DND-41 (cell line): ENCODE measurements around the gene SOX6.

Source experiments
- ATAC-seq: fragments of 200-7000 bp; cut with Tn5 transposase; 3 replicates; pipeline ENCODE4 v1.9.1; 2021; ENCODE audit warnings: low read depth; ENCODE audit not compliant: insufficient read depth
- DNase-seq: peaks from one replicate; pipeline ENCODE4 v3.0.0-alpha.2; 2020
- H2AFZ ChIP-seq: 2 replicates; pipeline ENCODE4 v1.6.0; 2012; ENCODE audit warnings: low read depth, low read length
- H3K27ac ChIP-seq: 2 replicates; pipeline ENCODE4 v1.5.1; 2012; ENCODE audit warnings: low read length, inconsistent platforms
- H3K27me3 ChIP-seq: fragments of 200-600 bp; sonication (generic); 2 replicates; pipeline ENCODE4 v1.6.0; 2012; ENCODE audit warnings: low read length, mild to moderate bottlenecking, inconsistent platforms; ENCODE audit not compliant: insufficient read depth, poor library complexity
- H3K36me3 ChIP-seq: 2 replicates; pipeline ENCODE4 v1.5.1; 2012; ENCODE audit warnings: low read length, inconsistent platforms; ENCODE audit not compliant: insufficient read depth
- H3K4me1 ChIP-seq: 2 replicates; pipeline ENCODE4 v1.5.1; 2012; ENCODE audit warnings: mild to moderate bottlenecking, low read length; ENCODE audit not compliant: insufficient read depth
- H3K4me2 ChIP-seq: 2 replicates; pipeline ENCODE4 v1.6.0; 2012; ENCODE audit warnings: mild to moderate bottlenecking, moderate library complexity, low read length, inconsistent platforms; ENCODE audit not compliant: insufficient read depth
- H3K4me3 ChIP-seq, 2 experiments: fragments of 200-600 bp in 1 of 2; shearing (Covaris generic) in 1 of 2; 2 replicates each; pipeline ENCODE4 v1.5.1; 2012 to 2016; ENCODE audit warnings: inconsistent platforms in 2 of 2, low read length in 2 of 2, mild to moderate bottlenecking in 2 of 2, low read depth in 1 of 2, moderate library complexity in 1 of 2
- H3K79me2 ChIP-seq: 2 replicates; pipeline ENCODE4 v1.6.0; 2012; ENCODE audit warnings: low read length, inconsistent platforms; ENCODE audit not compliant: insufficient read depth
- H3K9ac ChIP-seq: 2 replicates; pipeline ENCODE4 v1.6.0; 2012; ENCODE audit warnings: low read depth, mild to moderate bottlenecking, inconsistent platforms, low read length, moderate library complexity
- H3K9me3 ChIP-seq: 2 replicates; pipeline ENCODE4 v1.5.1; 2012; ENCODE audit warnings: low read length, moderate library complexity, mild to moderate bottlenecking, inconsistent platforms; ENCODE audit not compliant: insufficient read depth, severe bottlenecking
- H4K20me1 ChIP-seq: 2 replicates; pipeline ENCODE4 v1.6.0; 2012; ENCODE audit warnings: low read length; ENCODE audit not compliant: insufficient read depth
- EZH2 ChIP-seq: IDR thresholded peaks from 3 replicates; pipeline ENCODE4 v1.6.1; 2012; ENCODE audit warnings: borderline replicate concordance, low read depth, mild to moderate bottlenecking, moderate library complexity, low read length, inconsistent platforms; ENCODE audit not compliant: severe bottlenecking
- TF ChIP-seq, protein P1 (sequence below): IDR thresholded peaks from 2 replicates; pipeline ENCODE4 v1.5.1; 2012; ENCODE audit warnings: borderline replicate concordance, low read length, moderate library complexity, mild to moderate bottlenecking; ENCODE audit not compliant: poor library complexity, severe bottlenecking; ENCODE audit errors: extremely low read depth

SOX6 gene

DNA sequence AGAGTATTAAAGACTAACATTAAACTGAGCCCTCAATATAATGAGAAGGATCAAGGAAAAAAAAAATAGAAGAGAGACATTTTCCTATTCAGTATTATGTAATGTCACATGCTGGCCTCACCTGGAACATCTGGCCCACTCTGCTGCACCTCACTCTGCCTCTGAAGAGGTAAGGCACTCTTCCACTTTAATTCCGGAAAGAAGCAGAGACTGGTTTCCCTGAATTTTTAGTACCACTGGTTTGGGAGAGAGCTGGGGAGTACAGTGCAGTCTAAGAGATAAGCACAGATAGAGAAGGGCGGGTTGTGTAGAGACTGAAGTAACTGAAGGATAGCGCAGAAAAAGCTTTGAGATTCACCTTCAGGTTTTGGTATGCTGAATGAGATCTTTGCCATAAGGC is 178.7 kb downstream of the SOX6 start:
- Histone ChIP-seq H3K4me3 (no peak overlapping the region), H3K9ac (no peak overlapping the region), H2AFZ (no peak overlapping the region), H3K27ac (no peak overlapping the region), H4K20me1 (no peaks in the 10 kb centered on the region), H3K4me1 (no peaks in the 10 kb centered on the region), H3K27me3 (no peaks in the 10 kb centered on the region), H3K4me2 (no peak overlapping the region), H3K36me3 (no peaks in the 10 kb centered on the region), H3K9me3 (no peaks in the 10 kb centered on the region), H3K79me2 (no peaks in the 10 kb centered on the region)
- no peak for ATAC-seq
- no peak for DNase-seq
- TF ChIP-seq EZH2, result no peak
- TF ChIP-seq, protein P1, sequence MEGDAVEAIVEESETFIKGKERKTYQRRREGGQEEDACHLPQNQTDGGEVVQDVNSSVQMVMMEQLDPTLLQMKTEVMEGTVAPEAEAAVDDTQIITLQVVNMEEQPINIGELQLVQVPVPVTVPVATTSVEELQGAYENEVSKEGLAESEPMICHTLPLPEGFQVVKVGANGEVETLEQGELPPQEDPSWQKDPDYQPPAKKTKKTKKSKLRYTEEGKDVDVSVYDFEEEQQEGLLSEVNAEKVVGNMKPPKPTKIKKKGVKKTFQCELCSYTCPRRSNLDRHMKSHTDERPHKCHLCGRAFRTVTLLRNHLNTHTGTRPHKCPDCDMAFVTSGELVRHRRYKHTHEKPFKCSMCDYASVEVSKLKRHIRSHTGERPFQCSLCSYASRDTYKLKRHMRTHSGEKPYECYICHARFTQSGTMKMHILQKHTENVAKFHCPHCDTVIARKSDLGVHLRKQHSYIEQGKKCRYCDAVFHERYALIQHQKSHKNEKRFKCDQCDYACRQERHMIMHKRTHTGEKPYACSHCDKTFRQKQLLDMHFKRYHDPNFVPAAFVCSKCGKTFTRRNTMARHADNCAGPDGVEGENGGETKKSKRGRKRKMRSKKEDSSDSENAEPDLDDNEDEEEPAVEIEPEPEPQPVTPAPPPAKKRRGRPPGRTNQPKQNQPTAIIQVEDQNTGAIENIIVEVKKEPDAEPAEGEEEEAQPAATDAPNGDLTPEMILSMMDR, result no peak

DNA sequence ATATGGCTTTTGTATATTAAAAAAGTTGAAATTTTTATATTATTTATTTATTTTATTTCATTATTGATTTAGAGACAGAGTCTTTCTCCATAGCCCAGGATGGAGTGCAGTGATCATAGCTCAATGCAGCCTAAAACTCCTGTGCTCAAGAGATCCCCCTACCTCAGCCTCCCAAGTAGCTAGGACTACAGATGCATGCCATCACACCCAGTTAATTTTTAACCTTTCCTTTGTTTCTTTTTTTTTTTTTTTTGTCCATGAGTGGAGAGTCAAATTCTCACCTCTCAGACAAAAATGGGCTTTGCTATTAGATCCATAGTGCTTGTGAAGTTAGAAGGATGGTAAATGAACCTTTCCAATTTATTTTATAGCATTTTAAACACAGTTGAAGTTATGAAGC is 182.5 kb downstream of the SOX6 start:
- H3K27ac ChIP-seq, result no peak overlapping the region
- H3K4me2 ChIP-seq, result no peak overlapping the region
- no peak for DNase-seq
- H2AFZ ChIP-seq, result no peak overlapping the region
- H3K27me3 ChIP-seq, result no peaks in the 10 kb centered on the region
- H3K9ac ChIP-seq, result no peak overlapping the region
- H3K36me3 ChIP-seq, result no peaks in the 10 kb centered on the region
- no peaks in the 10 kb centered on the region for H3K79me2 ChIP-seq
- no peaks in the 10 kb centered on the region for H3K4me1 ChIP-seq
- H3K9me3 ChIP-seq, result no peaks in the 10 kb centered on the region
- no peak overlapping the region for H3K4me3 ChIP-seq
- no peak for ATAC-seq
- TF ChIP-seq, protein P1, result no peak
- TF ChIP-seq EZH2, result no peak
- no peaks in the 10 kb centered on the region for H4K20me1 ChIP-seq

GRCh38 chr11:16171882-16172281 is 184.5 kb downstream of the SOX6 start:
- Histone ChIP-seq H3K4me1 (no peaks in the 10 kb centered on the region), H3K9me3 (no peaks in the 10 kb centered on the region), H3K79me2 (no peaks in the 10 kb centered on the region), H3K27ac (no peak overlapping the region), H2AFZ (no peak overlapping the region), H3K9ac (no peak overlapping the region), H3K27me3 (peaks cover 3% of the 10 kb centered on the region), H3K4me3 (no peak overlapping the region), H3K36me3 (no peaks in the 10 kb centered on the region), H4K20me1 (no peaks in the 10 kb centered on the region), H3K4me2 (no peak overlapping the region)
- no peak for ATAC-seq
- DNase-seq, result no peak
- TF ChIP-seq, protein P1, result no peak
- TF ChIP-seq EZH2, result no peak
